Nephron (organoid): ENCODE measurements around the gene IDE.
"Not testable (repeated sequence)": the region's sequence is repeated elsewhere in the genome, so short reads cannot be mapped to it uniquely, and the experiment has no call there.

Experiments
- H3K27ac Mint-ChIP-seq, 3 experiments: 2 replicates each; pipeline ENCODE4 v1.8.0; 2020; ENCODE audit warnings: mixed read lengths in 3 of 3, mild to moderate bottlenecking in 2 of 3, moderate library complexity in 1 of 3
- H3K27me3 Mint-ChIP-seq: 2 replicates; pipeline ENCODE4 v1.8.0; 2021; ENCODE audit warnings: low read depth, mild to moderate bottlenecking, moderate library complexity, mixed read lengths
- H3K36me3 Mint-ChIP-seq: 2 replicates; pipeline ENCODE4 v1.8.0; 2020; ENCODE audit warnings: low read depth, mixed read lengths
- H3K4me1 Mint-ChIP-seq: 2 replicates; pipeline ENCODE4 v1.8.0; 2020; ENCODE audit warnings: mixed read lengths
- H3K4me3 Mint-ChIP-seq, 3 experiments: 2 replicates each; pipeline ENCODE4 v1.8.0; 2020; ENCODE audit warnings: mild to moderate bottlenecking in 3 of 3, mixed read lengths in 3 of 3, moderate library complexity in 2 of 3
- H3K9me3 Mint-ChIP-seq: 2 replicates; pipeline ENCODE4 v1.8.0; 2020; ENCODE audit warnings: mixed read lengths
- CTCF ChIP-seq, 3 experiments: fragments of 200-600 bp; sonication (generic); IDR thresholded peaks; one replicate each; pipeline ENCODE4 v1.5.0; 2021; ENCODE audit warnings: antibody characterized with exemption in 3 of 3; ENCODE audit not compliant: unreplicated experiment in 3 of 3

The IDE gene

DNA sequence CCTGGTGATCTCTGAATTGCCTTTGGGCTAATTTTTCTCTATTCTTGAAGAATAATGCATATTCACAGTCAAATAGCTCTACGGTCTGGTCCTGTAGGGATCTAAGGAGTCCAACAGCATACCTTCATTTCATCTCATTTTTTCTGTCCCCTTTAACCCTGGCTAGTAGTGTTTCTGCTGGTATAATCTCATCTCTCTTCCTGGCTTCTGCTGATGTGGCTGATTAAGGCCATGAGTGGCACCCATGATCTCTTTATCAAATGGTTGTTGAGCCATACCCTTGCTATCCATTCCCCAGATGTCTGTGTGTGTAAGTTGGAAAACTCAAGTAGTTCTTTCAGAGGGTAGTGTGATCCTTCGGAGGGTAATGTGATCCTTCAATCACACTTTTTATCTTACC is 163.4 kb downstream of the IDE start:
- no peak overlapping the region for H3K27ac Mint-ChIP-seq
- no peaks in the 10 kb centered on the region for H3K27me3 Mint-ChIP-seq
- no peaks in the 10 kb centered on the region for H3K36me3 Mint-ChIP-seq
- no peaks in the 10 kb centered on the region for H3K4me1 Mint-ChIP-seq
- no peaks in the 10 kb centered on the region for H3K9me3 Mint-ChIP-seq
- no peak overlapping the region for H3K4me3 Mint-ChIP-seq
- no peak for TF ChIP-seq CTCF (IDR thresholded peaks at IDR 0.05; ENCODE audit: unreplicated experiment in 3 of 3)

DNA sequence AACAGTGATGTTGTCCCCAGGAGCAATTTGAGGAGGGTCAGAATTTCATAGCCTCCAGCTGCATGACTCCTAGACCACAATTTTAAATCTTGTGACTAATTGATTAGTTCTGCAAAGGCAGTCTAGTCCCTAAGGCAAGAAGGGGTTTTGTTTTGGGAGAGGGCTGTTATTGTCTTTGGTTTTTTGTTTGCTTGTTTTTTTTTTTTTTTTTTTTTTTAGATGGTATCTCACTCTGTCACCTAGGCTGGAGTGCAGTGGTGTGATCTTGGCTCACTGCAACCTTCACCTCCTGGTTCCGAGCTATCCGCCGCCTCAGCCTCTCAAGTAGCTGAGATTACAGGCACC is 165.9 kb downstream of the IDE start:
- TF ChIP-seq CTCF (IDR thresholded peaks at IDR 0.05; ENCODE audit: unreplicated experiment in 3 of 3), result no peak
- Mint-ChIP-seq H3K27me3 (no peaks in the 10 kb centered on the region), H3K9me3 (no peaks in the 10 kb centered on the region), H3K36me3 (no peaks in the 10 kb centered on the region), H3K4me3 (no peak overlapping the region), H3K27ac (no peak overlapping the region), H3K4me1 (no peaks in the 10 kb centered on the region)

GRCh38 chr10:92407305-92408016 is 166.4 kb downstream of the IDE start:
- Mint-ChIP-seq H3K9me3 (no peaks in the 10 kb centered on the region), H3K4me3 (no peak overlapping the region), H3K27ac (no peak overlapping the region), H3K36me3 (no peaks in the 10 kb centered on the region), H3K27me3 (no peaks in the 10 kb centered on the region), H3K4me1 (no peaks in the 10 kb centered on the region)
- TF ChIP-seq CTCF (IDR thresholded peaks at IDR 0.05; ENCODE audit: unreplicated experiment in 3 of 3), result no peak

GRCh38 chr10:92405419-92405924 is 168.4 kb downstream of the IDE start:
- no peak for TF ChIP-seq CTCF (IDR thresholded peaks at IDR 0.05; ENCODE audit: unreplicated experiment in 3 of 3)
- no peak overlapping the region for H3K4me3 Mint-ChIP-seq
- H3K36me3 Mint-ChIP-seq, result no peaks in the 10 kb centered on the region
- no peak overlapping the region for H3K27ac Mint-ChIP-seq
- no peaks in the 10 kb centered on the region for H3K4me1 Mint-ChIP-seq
- no peaks in the 10 kb centered on the region for H3K27me3 Mint-ChIP-seq
- no peaks in the 10 kb centered on the region for H3K9me3 Mint-ChIP-seq

DNA sequence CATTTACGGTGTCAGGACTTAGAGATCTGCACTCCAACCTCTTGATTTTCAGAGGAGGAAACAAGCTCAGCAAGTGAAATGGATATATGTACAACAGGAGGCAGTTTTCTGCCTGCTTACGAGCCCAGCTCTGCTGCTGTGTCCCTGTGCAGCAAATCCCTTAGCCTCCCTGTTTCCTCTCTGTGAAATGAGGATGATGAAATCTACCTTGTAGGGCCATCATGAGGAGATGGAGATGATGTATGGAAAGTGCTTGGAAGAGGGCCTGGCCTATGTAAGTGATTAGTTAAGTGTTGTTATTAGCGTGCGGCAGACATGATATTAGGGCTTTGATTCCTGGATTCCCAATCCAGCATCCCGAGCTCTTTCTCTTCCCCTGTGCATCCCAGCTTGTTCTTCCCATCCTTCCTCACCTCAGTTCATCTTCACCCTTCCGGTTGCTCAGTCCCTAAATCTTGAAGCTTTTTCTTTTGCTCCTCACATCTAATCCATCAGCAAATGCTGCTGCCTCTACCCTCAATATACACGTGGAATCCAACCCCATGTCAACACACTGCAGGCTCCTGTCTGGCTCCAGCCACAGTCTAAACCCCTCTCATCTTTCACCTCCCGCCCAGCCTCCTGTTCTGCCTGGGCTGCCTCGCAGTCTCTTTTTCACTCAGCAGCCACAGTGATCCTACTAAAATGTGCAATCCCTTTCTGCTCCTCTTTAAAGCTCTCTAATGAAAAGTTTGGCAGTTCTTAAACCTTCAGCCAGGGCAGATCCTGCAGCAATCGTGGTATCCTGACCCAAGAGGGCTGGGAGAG is 169.1 kb downstream of the IDE start:
- no peaks in the 10 kb centered on the region for H3K9me3 Mint-ChIP-seq
- no peak overlapping the region for H3K4me3 Mint-ChIP-seq
- H3K4me1 Mint-ChIP-seq, result no peaks in the 10 kb centered on the region
- no peaks in the 10 kb centered on the region for H3K36me3 Mint-ChIP-seq
- no peaks in the 10 kb centered on the region for H3K27me3 Mint-ChIP-seq
- no peak for TF ChIP-seq CTCF (IDR thresholded peaks at IDR 0.05; ENCODE audit: unreplicated experiment in 3 of 3)
- H3K27ac Mint-ChIP-seq, result no peak overlapping the region

GRCh38 chr10:92402234-92402633 is 171.7 kb downstream of the IDE start:
- H3K4me1 Mint-ChIP-seq, H3K4me3 Mint-ChIP-seq, H3K9me3 Mint-ChIP-seq, H3K27ac Mint-ChIP-seq, H3K27me3 Mint-ChIP-seq, H3K36me3 Mint-ChIP-seq: not testable (repeated sequence)
